Body of pancreas (tissue), 4 donors: Measurements from ENCODE around the gene CSNK2A2. TPM values are rescaled to one million over a fixed set of nuclear protein-coding genes. Genes with fewer than 3 reads are reported as not detected.

Experiments used
- ATAC-seq: fragments of 150-250 bp; one replicate; pipeline ENCODE4 v1.9.1; 2016
- DNase-seq, 4 donors: peaks; one replicate each; pipeline ENCODE4 v3.0.0-alpha.2; 2019
- H3K27ac ChIP-seq, 4 donors: fragments of 200-600 bp; sonication (generic); 1 replicate in 3 of 4; 2 replicates in 1 of 4; pipeline versions ENCODE4 v1.5.1 to v1.6.1; 2016 to 2019; ENCODE audit warnings: mild to moderate bottlenecking in 1 of 4, mixed read lengths in 1 of 4, moderate library complexity in 1 of 4
- H3K27me3 ChIP-seq, 2 donors: fragments of 200-600 bp; sonication (generic); one replicate each; pipeline ENCODE4 v1.6.0; 2016; ENCODE audit warnings: mild to moderate bottlenecking in 1 of 2
- H3K36me3 ChIP-seq, 2 donors: fragments of 200-600 bp; sonication (generic); replicated peaks in 1 of 2; 2 replicates each; pipeline ENCODE4 v1.5.1; 2016; ENCODE audit warnings: low read depth in 2 of 2; ENCODE audit not compliant: insufficient read depth in 1 of 2
- H3K4me1 ChIP-seq: fragments of 200-600 bp; sonication (generic); one replicate; pipeline ENCODE4 v1.6.0; 2016
- H3K4me3 ChIP-seq, 2 donors: fragments of 200-600 bp; sonication (generic); 1 replicate in 1 of 2; 2 replicates in 1 of 2; pipeline ENCODE4 v1.5.1; 2016 to 2019
- H3K9me3 ChIP-seq, 3 donors: fragments of 200-600 bp; sonication (generic); 1 replicate in 2 of 3; 2 replicates in 1 of 3; pipeline ENCODE4 v1.5.1; 2016
- POLR2A ChIP-seq, 3 donors: fragments of 450-650 bp; IDR thresholded peaks; one replicate each; pipeline ENCODE4 v1.6.1; 2016; ENCODE audit warnings: antibody characterized with exemption in 3 of 3, mild to moderate bottlenecking in 2 of 3
- WGBS, 2 donors: methylation state at CpG; one replicate each; pipeline ENCODE4 v1.1.5; 2017; 5-methylcytosine and 5-hydroxymethylcytosine counted together
- intact Hi-C: fragments of 100-400 bp; cut with DNase I; formaldehyde crosslinking; loops from one replicate; pipeline ENCODE4 v1.15.1; 2023
- total RNA-seq, 2 donors: library from RNA; depleted of rRNA; stranded (reverse); fragments of >200 nt; gene quantifications; one replicate each; pipeline ENCODE4 v1.1.0, GENCODE V29; 2016
- TF ChIP-seq, protein P1 (sequence below), 7 experiments: fragments of 450-650 bp in 4 of 7; fragments of 200-600 bp in 3 of 7; sonication (generic) in 3 of 7; IDR thresholded peaks; one replicate each; pipeline ENCODE4 v1.5.1; 2016 to 2019; ENCODE audit warnings: antibody characterized with exemption in 7 of 7

The CSNK2A2 gene
- total RNA-seq, 2 donors from 2014 or later: 27.7 to 30.1 TPM

DNA sequence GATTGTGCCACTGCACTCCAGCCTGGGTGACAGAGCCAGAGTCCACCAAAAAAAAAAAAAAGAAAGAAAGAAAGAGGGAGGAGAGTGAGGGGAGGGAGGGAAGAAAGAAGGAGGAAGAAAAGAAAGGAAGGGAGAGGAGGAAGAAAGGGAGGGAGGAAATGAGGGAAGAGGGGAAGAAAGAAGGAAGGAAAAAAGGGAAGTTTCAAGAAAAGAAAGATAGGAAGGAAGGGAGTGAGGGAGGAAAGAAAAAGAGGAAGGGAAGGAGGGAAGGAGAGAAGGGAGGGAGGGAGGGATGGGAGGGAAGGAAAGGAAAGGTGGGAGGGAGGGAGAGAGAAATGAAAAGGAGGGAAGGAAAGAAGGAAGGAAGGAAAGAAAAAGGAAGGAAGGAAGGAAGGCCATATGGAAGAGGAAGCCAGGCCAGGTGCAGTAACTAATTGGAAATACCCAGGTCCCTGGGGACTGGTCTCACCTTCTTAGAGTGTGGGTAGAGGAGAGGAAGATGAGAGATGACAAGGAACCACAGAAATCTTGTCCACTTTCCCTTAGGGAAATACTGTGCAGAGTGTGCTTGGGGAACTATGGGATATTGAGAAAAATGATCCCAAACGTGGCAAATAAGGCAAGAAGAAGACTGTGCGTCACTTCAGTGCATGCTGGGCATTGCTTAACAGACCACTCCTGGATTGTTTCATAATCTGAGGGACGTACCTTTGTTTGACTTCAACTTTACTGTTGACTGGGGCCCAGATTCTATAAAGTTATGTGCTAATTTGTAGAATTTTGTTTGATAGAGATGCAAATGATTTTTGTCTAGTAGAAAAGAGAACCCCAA is 15.1 kb upstream of the CSNK2A2 start:
- WGBS, 2 donors: 55 to 74% methylated on average over 3 of the region's 3 CpGs
- no peak overlapping the region for H3K27ac ChIP-seq
- intact Hi-C loops: no loop called here
- H3K4me3 ChIP-seq: no peak overlapping the region
- no peaks in the 10 kb centered on the region for H3K4me1 ChIP-seq
- no peaks in the 10 kb centered on the region for H3K27me3 ChIP-seq
- no peaks in the 10 kb centered on the region for H3K36me3 ChIP-seq
- TF ChIP-seq, protein P1, sequence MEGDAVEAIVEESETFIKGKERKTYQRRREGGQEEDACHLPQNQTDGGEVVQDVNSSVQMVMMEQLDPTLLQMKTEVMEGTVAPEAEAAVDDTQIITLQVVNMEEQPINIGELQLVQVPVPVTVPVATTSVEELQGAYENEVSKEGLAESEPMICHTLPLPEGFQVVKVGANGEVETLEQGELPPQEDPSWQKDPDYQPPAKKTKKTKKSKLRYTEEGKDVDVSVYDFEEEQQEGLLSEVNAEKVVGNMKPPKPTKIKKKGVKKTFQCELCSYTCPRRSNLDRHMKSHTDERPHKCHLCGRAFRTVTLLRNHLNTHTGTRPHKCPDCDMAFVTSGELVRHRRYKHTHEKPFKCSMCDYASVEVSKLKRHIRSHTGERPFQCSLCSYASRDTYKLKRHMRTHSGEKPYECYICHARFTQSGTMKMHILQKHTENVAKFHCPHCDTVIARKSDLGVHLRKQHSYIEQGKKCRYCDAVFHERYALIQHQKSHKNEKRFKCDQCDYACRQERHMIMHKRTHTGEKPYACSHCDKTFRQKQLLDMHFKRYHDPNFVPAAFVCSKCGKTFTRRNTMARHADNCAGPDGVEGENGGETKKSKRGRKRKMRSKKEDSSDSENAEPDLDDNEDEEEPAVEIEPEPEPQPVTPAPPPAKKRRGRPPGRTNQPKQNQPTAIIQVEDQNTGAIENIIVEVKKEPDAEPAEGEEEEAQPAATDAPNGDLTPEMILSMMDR (IDR thresholded peaks at IDR 0.05): no peak
- TF ChIP-seq POLR2A (IDR thresholded peaks at IDR 0.05): no peak
- ATAC-seq (no peak), DNase-seq (no peak)
- H3K9me3 ChIP-seq: no peaks in the 10 kb centered on the region

DNA sequence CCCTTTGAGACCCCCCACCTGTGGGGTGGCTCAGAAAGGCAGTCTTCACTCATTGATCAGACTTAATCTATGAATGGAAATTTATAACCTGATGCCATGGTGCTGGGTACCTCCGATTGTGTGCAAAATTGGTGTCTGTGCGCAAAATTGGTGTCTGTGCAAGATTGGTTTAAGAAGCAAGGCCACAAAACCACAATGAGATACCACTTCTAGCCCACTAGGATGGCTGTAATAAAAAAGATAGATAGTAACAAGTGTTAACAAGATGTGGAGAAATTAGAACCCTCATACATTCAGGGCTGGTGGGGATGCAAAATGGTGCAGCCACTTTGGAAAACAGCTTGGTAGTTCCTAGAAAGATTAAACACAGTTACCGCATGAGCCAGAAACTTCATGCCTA is 13.9 kb upstream of the CSNK2A2 start:
- no peak for TF ChIP-seq POLR2A (IDR thresholded peaks at IDR 0.05)
- TF ChIP-seq, protein P1 (IDR thresholded peaks at IDR 0.05): no peak
- Histone ChIP-seq H3K4me1 (no peaks in the 10 kb centered on the region), H3K9me3 (no peaks in the 10 kb centered on the region), H3K36me3 (no peaks in the 10 kb centered on the region), H3K27me3 (no peaks in the 10 kb centered on the region), H3K4me3 (no peak overlapping the region), H3K27ac (no peak overlapping the region)
- no peak for ATAC-seq
- intact Hi-C loops: no loop called here
- 59 to 62% methylated on average over 3 of the region's 3 CpGs for WGBS, 2 donors
- DNase-seq: no peak

DNA sequence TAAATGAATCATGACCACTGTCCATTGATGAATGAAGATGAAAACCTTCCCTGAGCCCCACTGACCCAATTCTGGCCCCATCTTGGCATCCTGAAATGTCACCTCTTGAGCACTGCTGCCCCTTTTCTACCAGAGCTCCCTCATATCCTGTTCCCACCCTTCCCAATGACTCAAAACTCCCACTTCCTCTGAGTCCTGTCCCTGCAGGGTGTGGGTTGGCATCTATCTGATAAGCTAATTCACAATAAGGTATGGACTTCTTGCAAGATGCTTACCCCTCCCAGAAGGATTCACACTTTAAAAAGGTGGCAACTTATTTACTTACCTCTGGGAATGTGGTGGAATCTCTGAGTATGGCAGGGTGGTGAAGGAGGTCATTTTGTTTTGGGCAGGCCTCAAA is 13.3 kb upstream of the CSNK2A2 start:
- no peaks in the 10 kb centered on the region for H3K27me3 ChIP-seq
- no peak for DNase-seq
- ATAC-seq: no peak
- intact Hi-C loops: no loop called here
- TF ChIP-seq POLR2A (IDR thresholded peaks at IDR 0.05): no peak
- TF ChIP-seq, protein P1 (IDR thresholded peaks at IDR 0.05): no peak
- no peaks in the 10 kb centered on the region for H3K9me3 ChIP-seq
- H3K4me1 ChIP-seq: no peaks in the 10 kb centered on the region
- H3K4me3 ChIP-seq: no peak overlapping the region
- no peak overlapping the region for H3K27ac ChIP-seq
- H3K36me3 ChIP-seq: no peaks in the 10 kb centered on the region

DNA sequence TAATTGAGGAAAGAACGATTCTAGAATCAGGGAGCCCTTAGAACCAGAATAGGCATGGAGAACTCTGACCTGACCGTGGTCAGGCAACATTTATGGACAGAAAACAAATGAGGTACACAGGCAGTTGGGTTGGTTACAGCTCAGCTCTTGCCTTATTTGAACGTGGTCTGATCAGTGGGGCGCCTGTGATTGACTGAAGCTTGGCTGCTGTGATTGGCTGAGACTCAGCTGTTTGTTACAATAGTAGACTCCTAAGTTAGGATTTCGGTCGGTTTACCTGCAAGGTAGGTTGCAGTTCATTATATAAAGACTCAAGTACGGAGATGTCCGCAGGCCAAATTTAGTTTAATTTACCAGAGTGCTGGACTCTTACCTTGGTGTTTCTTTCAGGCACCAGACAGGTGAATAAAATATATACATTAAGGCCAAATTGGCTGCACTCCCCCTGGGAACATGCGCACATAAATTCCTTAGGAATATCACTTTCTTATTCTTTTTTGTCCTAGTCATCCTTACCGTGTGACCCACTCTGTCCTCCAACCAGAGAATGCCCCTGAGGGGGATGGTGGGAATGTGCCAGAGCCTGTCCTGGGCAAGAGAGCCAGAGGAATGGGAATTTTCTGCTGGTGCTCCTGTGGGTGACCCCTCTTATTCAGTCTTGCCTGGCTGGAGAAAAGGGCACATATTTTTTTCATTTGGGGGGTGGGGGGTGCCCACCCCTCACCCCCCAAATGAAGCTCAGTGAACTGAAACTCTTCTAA is 7.5 kb upstream of the CSNK2A2 start:
- intact Hi-C loops: no loop called here
- 57 to 65% methylated on average over 10 of the region's 10 CpGs for WGBS, 2 donors

More for the DNA sequence above, 7.5 kb upstream of the CSNK2A2 start:
- H3K4me3 ChIP-seq: no peak overlapping the region
- H3K27ac ChIP-seq: no peak overlapping the region
- H3K4me1 ChIP-seq: no peaks in the 10 kb centered on the region
- TF ChIP-seq, protein P1 (IDR thresholded peaks at IDR 0.05): no peak
- no peak for TF ChIP-seq POLR2A (IDR thresholded peaks at IDR 0.05)
- H3K36me3 ChIP-seq: no peaks in the 10 kb centered on the region
- H3K9me3 ChIP-seq: no peaks in the 10 kb centered on the region
- no peak for ATAC-seq
- no peak for DNase-seq
- no peaks in the 10 kb centered on the region for H3K27me3 ChIP-seq
